ENCODE results near the gene RXRA.

- no peak for TF ChIP-seq CTCF (IDR thresholded peaks at IDR 0.05)
- no peak for TF ChIP-seq POLR2A (IDR thresholded peaks at IDR 0.05)
These were observed 79.3 kb downstream of the RXRA start for GRCh38 chr9:134405527-134405926.
